ENCODE results near the gene P2RY12. TPM values are rescaled to one million over a fixed set of nuclear protein-coding genes. Genes with fewer than 3 reads are reported as not detected.

Gene P2RY12
- polyA plus RNA-seq, 1 donor from 2014 or later: not detected

GRCh38 chr3:151428386-151428785 lies 43.8 kb upstream of the P2RY12 start:
- Histone ChIP-seq H3K4me3 (ENCODE audit: low read length) (no peak overlapping the region), H3K9ac (ENCODE audit: low read length) (no peak overlapping the region), H3F3A (ENCODE audit: insufficient read depth, low read length, poor library complexity, severe bottlenecking) (no peaks in the 10 kb centered on the region), H4K20me1 (ENCODE audit: insufficient read depth) (no peaks in the 10 kb centered on the region), H2AFZ (ENCODE audit: low read depth, low read length) (no peak overlapping the region), H3K9me2 (ENCODE audit: insufficient read depth, low read length) (no peaks in the 10 kb centered on the region), H3K27ac (ENCODE audit: low read length) (no peak overlapping the region), H3K79me2 (replicated peaks; ENCODE audit: insufficient read depth, low read length) (no peaks in the 10 kb centered on the region), H3K27me3 (ENCODE audit: insufficient read depth, low read depth, low read length) (no peaks in the 10 kb centered on the region), H3K4me2 (ENCODE audit: low read length) (no peak overlapping the region), H3K9me3 (ENCODE audit: low read length) (no peaks in the 10 kb centered on the region), H3K36me3 (ENCODE audit: insufficient read depth, low read length) (peaks cover 3% of the 10 kb centered on the region)
- TF ChIP-seq MXI1 (conservative IDR thresholded peaks at IDR 0.05; ENCODE audit: poor library complexity, severe bottlenecking): no peak
- TF ChIP-seq TAF1 (IDR thresholded peaks at IDR 0.05; ENCODE audit: low read depth): no peak
- no peak for TF ChIP-seq SMC3 (conservative IDR thresholded peaks at IDR 0.05; ENCODE audit: poor library complexity)
- TF ChIP-seq POLR2AphosphoS5 (IDR thresholded peaks at IDR 0.05): no peak
- TF ChIP-seq RAD21 (conservative IDR thresholded peaks at IDR 0.05): no peak
- TF ChIP-seq, protein P1, sequence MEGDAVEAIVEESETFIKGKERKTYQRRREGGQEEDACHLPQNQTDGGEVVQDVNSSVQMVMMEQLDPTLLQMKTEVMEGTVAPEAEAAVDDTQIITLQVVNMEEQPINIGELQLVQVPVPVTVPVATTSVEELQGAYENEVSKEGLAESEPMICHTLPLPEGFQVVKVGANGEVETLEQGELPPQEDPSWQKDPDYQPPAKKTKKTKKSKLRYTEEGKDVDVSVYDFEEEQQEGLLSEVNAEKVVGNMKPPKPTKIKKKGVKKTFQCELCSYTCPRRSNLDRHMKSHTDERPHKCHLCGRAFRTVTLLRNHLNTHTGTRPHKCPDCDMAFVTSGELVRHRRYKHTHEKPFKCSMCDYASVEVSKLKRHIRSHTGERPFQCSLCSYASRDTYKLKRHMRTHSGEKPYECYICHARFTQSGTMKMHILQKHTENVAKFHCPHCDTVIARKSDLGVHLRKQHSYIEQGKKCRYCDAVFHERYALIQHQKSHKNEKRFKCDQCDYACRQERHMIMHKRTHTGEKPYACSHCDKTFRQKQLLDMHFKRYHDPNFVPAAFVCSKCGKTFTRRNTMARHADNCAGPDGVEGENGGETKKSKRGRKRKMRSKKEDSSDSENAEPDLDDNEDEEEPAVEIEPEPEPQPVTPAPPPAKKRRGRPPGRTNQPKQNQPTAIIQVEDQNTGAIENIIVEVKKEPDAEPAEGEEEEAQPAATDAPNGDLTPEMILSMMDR (IDR thresholded peaks at IDR 0.05; ENCODE audit: poor library complexity, severe bottlenecking): no peak
- no peak for TF ChIP-seq EZH2 (IDR thresholded peaks at IDR 0.05; ENCODE audit: borderline replicate concordance, insufficient read depth, low read length, poor library complexity, severe bottlenecking)
- TF ChIP-seq EP300 (conservative IDR thresholded peaks at IDR 0.05; ENCODE audit: poor library complexity, severe bottlenecking): no peak
- TF ChIP-seq, protein P2, sequence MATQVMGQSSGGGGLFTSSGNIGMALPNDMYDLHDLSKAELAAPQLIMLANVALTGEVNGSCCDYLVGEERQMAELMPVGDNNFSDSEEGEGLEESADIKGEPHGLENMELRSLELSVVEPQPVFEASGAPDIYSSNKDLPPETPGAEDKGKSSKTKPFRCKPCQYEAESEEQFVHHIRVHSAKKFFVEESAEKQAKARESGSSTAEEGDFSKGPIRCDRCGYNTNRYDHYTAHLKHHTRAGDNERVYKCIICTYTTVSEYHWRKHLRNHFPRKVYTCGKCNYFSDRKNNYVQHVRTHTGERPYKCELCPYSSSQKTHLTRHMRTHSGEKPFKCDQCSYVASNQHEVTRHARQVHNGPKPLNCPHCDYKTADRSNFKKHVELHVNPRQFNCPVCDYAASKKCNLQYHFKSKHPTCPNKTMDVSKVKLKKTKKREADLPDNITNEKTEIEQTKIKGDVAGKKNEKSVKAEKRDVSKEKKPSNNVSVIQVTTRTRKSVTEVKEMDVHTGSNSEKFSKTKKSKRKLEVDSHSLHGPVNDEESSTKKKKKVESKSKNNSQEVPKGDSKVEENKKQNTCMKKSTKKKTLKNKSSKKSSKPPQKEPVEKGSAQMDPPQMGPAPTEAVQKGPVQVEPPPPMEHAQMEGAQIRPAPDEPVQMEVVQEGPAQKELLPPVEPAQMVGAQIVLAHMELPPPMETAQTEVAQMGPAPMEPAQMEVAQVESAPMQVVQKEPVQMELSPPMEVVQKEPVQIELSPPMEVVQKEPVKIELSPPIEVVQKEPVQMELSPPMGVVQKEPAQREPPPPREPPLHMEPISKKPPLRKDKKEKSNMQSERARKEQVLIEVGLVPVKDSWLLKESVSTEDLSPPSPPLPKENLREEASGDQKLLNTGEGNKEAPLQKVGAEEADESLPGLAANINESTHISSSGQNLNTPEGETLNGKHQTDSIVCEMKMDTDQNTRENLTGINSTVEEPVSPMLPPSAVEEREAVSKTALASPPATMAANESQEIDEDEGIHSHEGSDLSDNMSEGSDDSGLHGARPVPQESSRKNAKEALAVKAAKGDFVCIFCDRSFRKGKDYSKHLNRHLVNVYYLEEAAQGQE (IDR thresholded peaks at IDR 0.05; ENCODE audit: borderline replicate concordance): no peak

DNA sequence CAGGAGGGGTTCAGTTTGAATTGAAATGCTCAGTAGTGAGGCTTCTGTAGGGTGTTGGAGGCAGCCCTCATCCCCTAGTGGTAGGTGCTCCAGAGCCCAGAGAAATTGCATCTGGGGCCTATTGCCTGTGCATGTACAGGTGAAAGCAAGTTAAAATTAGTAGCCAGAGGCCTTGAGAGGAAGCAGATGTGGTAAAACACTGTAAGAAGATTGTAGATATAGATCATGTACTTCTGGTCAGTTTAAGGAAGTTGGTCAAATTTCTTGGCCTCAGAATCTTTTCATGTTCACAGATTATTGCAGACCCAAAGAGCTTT lies 41.7 kb upstream of the P2RY12 start:
- H3K9me2 ChIP-seq (ENCODE audit: insufficient read depth, low read length): no peaks in the 10 kb centered on the region
- H3K9me3 ChIP-seq (ENCODE audit: low read length): no peaks in the 10 kb centered on the region
- no peak overlapping the region for H3K27ac ChIP-seq (ENCODE audit: low read length)
- H3F3A ChIP-seq (ENCODE audit: insufficient read depth, low read length, poor library complexity, severe bottlenecking): no peaks in the 10 kb centered on the region
- H2AFZ ChIP-seq (ENCODE audit: low read depth, low read length): no peak overlapping the region
- H3K36me3 ChIP-seq (ENCODE audit: insufficient read depth, low read length): peaks cover 3% of the 10 kb centered on the region
- H3K4me2 ChIP-seq (ENCODE audit: low read length): no peak overlapping the region
- no peak overlapping the region for H3K9ac ChIP-seq (ENCODE audit: low read length)
- TF ChIP-seq TAF1 (IDR thresholded peaks at IDR 0.05; ENCODE audit: low read depth): no peak
- no peak for TF ChIP-seq EZH2 (IDR thresholded peaks at IDR 0.05; ENCODE audit: borderline replicate concordance, insufficient read depth, low read length, poor library complexity, severe bottlenecking)
- TF ChIP-seq, protein P2 (IDR thresholded peaks at IDR 0.05; ENCODE audit: borderline replicate concordance): no peak
- TF ChIP-seq POLR2AphosphoS5 (IDR thresholded peaks at IDR 0.05): no peak
- TF ChIP-seq, protein P1 (IDR thresholded peaks at IDR 0.05; ENCODE audit: poor library complexity, severe bottlenecking): no peak
- no peaks in the 10 kb centered on the region for H3K79me2 ChIP-seq (replicated peaks; ENCODE audit: insufficient read depth, low read length)
- H3K4me3 ChIP-seq (ENCODE audit: low read length): no peak overlapping the region
- H3K27me3 ChIP-seq (ENCODE audit: insufficient read depth, low read depth, low read length): no peaks in the 10 kb centered on the region
- no peaks in the 10 kb centered on the region for H4K20me1 ChIP-seq (ENCODE audit: insufficient read depth)
